HG03378 (cell line): ENCODE measurements around the gene ATRNL1.

Experiments
- ATAC-seq: cut with Tn5 transposase; IDR thresholded peaks from one replicate; pipeline ENCODE4 v1.9.1; 2021; ENCODE audit warnings: mild to moderate bottlenecking, moderate library complexity; ENCODE audit not compliant: unreplicated experiment

The ATRNL1 gene

GRCh38 chr10:115867305-115867704 is 774.1 kb downstream of the ATRNL1 start:
- ATAC-seq = no peak

DNA sequence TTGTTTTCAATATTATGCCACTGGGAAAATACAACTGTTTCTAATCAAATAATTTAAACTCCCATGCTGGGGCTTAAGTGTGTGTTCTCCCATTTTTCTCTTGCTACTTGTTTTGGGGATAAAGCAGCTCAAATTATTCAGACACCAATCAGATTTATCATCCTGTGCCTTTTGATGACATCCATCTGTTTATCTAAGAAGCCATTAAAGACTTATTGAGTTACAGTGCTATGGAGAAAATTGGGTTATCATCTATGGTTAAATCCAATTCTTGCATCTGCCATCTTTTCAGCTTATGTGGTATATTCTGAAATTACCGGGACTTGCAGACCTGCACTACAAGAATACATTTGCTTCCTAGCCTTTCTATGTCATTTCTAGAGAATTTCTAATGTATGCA is 778.7 kb downstream of the ATRNL1 start:
- no peak for ATAC-seq

DNA sequence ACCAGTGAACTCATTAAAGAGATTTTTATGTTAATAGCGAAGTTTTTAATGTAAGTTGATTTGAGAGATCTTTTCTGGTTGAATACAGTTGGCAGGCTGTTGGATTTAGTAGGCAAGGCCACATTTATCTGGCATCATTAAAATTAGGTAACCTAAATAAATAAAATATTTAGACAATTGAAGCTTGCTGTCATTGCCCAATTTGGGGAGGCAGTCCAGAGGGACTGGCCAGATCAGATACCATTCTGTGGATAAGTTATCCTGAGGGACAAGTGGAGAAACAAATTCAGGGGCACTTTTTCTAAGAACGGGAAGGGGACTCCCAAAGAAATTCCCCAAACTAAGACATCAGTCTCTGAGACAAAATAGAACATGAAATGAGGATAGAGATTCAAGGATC is 782.0 kb downstream of the ATRNL1 start:
- no peak for ATAC-seq

- ATAC-seq = peak; percentile 79
These were observed 786.4 kb downstream of the ATRNL1 start for GRCh38 chr10:115879372-115880089.

DNA sequence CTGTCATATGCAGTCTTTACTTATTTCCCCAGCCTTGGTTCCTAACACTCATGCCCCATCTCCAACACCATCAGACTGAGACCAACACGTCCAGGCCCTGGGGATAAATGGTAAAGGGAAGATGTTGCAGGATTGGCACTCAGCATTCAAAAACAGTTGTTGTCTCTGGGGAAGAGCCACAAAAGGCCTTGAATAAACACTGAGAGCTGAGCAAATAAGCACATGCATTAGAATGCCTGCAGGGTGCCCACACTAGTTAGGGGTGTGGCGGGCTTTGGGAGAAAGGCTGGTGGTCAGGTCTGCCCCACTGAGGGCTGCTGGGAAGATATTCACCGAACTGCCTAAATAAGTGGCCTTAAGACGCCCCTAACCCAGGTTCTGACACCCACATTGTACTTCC is 788.9 kb downstream of the ATRNL1 start:
- ATAC-seq = no peak

GRCh38 chr10:115883372-115883771 is 790.2 kb downstream of the ATRNL1 start:
- no peak for ATAC-seq

DNA sequence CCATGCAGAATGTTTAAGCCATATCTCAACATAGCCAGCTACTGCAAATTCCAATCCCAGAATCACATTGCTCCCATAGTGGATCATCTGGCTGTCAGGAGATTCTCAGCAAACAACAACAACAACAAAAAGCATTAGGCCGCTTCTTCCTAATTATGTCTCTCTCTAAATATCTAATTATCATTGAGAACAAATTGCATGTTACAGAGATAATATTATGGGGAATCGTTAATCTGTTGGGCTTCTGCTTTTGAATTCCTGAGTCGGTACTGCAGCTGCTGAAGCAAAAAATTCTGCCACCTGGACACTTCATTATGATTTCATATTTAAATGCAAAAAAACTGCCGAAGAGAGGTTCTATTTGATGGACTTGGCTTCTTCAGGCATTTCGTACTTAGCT is 791.2 kb downstream of the ATRNL1 start:
- no peak for ATAC-seq

DNA sequence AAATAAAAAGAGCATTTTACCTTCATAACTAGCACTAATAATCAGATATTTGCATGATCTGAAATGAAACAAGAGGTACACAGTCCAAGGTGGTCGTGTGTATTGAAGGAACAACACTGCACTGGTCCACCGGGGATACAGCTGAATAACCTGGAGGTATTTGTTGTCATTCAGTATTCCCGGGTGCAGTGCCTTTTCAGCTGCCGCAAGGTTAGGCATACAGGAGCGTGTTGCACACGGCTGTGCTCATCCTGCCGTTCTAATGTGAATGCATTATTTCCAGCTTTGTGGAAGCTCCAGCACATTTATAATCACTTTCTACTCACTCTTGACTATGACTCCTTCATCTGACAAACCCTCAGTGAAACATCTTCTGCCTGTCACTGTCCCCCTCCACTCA is 802.0 kb downstream of the ATRNL1 start:
- ATAC-seq = no peak

- ATAC-seq = no peak
These were observed 805.1 kb downstream of the ATRNL1 start for GRCh38 chr10:115898242-115898641.

- ATAC-seq = no peak
These were observed 809.4 kb downstream of the ATRNL1 start for GRCh38 chr10:115902596-115902995.

DNA sequence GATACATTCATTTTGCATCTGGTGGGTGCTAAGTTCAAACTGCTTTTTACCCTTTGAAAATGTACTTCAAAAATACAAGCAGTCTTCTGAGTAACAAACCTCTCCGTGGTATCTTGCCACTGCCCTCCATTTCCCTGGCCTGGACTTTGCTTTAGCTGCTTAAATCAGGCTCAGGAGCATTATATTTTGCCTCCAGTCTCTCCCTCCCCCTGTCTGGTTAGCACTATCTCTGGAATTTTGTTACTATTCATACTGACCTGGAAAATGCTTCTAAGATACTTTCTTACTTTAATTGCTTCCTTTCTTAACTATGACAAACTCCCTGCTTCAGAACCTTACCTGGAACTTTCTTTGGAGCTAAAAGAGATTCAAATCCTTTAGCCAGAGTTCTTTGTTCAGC is 810.0 kb downstream of the ATRNL1 start:
- no peak for ATAC-seq

DNA sequence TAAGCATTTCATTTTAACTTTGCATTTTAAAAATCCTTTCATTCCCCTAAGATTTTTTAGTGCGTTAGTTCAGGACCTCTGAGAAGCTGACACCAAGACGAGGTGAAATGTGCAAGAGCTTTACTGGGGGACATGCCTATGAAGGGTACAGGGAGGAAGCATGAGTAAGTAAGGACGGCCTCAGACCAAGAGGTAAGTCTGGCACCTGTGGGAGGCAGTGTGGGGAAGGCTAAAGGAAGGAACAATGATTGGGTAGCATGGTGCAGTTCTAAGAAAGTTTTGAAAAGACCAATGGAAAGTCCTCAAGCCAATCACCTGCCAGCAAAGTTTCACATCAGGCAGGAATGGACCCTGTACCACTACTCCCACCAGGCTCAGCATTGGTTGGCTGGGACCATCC is 810.7 kb downstream of the ATRNL1 start:
- no peak for ATAC-seq

DNA sequence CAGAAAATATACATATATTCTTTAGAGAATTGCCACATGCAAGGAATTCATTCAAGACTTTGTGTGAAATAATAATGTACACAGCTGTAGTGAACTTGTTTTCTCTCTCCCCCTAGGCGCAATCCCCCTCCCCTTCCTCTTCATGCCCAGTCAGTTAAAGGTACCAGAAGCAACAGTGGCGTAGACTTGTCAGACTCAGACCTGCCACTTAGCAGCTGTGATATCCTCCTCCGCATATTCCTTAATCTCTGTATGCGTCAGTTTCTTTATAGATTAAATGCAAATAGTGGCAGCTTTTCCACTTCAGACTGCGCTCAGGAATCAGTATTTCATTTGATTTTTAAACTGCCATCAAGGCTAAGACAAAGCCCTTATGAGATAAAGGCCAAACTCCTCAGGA is 815.9 kb downstream of the ATRNL1 start:
- ATAC-seq = no peak

DNA sequence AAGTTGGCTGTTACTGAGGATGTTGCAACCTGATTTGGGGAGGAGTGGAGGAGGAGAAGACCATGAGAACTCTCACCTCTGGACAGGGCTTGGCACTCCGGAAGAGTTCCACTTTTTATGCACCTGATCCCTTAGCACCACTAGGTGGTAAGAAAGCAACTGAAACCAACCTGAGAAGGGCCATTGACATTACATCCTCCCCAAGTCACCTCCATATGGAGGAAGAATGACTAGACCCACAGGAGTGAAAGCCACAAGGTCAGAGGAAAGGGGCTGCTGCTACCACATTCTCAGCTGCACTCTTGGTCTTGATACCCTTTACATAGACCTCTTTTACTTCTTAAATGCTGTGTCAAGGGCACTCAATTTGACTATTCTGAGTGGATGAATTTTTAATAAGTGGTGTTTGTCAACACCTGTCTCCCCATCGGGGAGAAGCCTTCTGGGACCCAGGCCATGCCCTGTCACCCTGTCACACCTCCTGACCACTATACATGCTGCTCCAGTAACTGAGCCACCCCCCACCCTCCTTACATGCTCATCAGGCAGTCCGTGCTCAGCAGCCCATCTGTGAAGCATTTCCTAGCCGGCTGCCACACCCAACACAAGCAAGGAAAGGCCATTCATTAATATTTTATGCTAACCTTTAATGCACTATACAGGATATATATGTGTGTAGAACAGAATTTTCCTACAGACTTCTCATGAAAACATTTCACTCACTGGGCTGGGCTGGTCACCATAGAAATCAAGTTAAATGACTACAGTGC is 817.0 kb downstream of the ATRNL1 start:
- ATAC-seq = no peak

GRCh38 chr10:115914475-115914874 is 821.3 kb downstream of the ATRNL1 start:
- no peak for ATAC-seq

DNA sequence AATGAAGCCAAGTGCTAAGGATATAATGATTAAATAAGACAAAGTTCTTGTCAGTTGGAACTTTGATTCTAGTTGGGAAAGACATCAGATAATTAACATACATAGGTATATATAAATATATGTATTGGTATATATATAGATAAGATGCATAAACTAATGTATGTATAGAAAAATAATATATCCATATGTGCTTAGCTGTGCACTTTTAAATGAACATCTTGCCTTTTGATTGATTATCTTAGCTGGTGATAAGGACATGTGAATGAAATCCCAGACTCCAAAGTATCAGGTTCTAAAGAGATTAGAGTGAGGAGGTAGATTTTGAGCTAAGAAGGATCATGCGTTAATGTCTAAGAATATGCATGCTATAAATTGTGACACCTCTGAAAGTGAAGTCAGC is 822.3 kb downstream of the ATRNL1 start:
- ATAC-seq = no peak

DNA sequence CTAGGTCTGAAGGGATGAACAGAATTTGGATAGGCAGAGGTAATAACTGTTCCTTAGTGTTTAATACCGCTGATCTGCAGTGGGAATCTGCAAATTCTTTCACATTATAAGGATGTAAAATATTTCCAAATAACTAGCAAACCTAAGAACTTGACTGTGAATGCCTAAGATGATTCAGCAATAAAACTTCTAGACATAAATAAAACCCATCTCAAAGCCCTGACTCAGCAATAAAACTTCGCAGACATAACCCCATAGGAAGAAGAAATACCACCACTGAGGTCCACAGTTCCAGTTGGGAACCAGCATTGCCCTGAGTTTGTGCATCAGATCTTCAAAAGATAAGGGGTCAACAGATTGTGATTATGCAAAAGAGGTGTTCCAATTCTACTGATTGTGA is 825.6 kb downstream of the ATRNL1 start:
- ATAC-seq = no peak

DNA sequence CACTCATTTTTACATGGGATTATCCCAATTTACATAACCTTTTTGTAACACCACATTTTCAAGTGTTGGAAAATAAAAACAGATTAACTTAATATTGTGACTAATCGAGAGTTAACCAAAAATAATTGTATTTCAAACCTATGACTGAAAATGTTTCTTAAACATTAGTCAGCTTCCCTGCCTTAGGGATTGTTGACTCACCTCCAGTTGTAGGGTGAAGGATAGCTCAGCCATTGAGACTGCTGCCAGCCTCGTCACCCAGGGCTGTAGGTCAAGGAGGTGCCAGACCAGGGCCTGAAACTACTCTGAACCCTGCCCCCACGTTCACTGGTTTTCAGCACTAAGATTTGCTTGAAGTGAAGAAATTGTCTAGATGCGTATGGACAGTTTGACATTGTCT is 828.6 kb downstream of the ATRNL1 start:
- ATAC-seq = no peak

DNA sequence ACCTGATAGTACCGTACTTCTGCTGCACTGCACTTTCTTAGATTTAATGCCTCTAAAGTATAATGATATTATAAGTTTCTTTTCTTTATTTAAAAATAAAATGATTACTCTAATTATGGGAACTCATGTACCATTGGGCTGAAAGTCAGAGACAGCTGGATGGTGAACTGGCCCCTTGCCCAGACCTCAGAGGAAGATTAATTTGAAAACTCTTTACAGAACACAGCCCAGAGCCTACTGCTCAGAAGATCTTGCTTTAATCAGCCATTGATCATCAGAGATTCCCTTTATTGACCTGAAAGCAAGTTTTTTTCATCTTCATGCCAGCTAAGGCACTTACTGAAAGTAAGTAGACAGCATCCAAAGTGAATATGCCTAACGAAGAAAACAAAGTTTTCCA is 838.1 kb downstream of the ATRNL1 start:
- no peak for ATAC-seq

DNA sequence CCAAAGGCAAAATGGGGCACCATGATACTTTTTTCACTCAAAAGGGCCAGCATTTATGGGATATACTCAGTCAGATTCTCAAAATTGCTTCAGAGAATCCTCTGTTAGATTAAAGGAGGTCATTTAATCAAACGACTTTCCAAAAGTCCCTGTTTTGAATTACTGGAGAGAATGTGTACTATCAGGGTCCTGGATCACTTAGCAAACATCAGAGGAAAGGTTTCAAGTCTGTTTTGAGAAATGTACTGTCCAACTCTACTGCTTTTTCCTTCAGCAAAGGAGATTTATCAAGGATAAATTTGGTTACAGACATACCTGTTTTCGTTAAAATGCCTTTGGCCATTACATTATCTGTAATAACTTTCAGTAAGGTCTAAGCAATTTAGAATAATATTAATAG is 838.9 kb downstream of the ATRNL1 start:
- ATAC-seq = no peak

DNA sequence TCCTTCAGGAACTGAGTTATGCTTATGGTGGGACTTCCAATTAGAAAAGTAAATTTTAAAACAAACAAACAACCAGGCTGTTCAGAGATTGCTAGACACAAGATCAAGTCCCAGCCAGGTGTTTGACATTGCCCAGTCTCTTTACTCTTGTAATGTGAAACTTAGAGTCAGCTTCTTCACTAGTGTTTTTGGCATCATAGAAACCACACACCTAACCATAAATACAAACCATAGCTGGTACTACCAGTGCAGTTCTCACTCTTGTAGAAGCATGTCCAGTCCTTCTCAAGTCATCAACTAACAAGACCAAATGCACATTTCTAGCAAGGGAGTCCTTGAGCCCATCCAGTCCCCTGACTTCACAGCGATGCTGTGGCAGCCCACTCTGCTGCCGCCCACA is 839.9 kb downstream of the ATRNL1 start:
- ATAC-seq = no peak

DNA sequence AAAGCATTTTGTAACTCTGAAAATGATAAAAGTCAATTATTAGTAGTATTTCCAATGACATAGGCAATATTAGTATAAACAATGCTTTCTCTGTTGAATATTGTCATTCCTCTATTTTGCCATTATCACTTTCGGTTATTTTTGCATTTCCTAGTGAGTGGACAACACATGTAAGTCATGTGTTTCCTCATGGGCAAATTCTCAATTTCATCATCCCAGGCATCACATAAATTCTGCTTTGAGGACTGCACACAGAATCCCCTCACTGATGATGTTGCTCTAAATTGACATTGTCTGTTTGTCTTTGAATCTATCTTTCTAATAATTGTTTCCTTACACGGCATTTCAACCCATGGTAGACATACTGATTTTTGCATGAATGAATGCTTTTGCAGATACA is 842.6 kb downstream of the ATRNL1 start:
- no peak for ATAC-seq
